K562 (cell line): ENCODE results near the gene SRP72. TPM values are rescaled to one million over a fixed set of nuclear protein-coding genes. Genes with fewer than 3 reads are reported as not detected.

ENCODE experiments used
- ARHGAP35 ChIP-seq: fragments of 450-650 bp; IDR thresholded peaks from 2 replicates; pipeline ENCODE4 v1.6.1; 2018; ENCODE audit not compliant: partially characterized antibody
- BRF1 ChIP-seq: IDR thresholded peaks from 3 replicates; pipeline ENCODE4 v1.6.1; 2011; ENCODE audit warnings: borderline replicate concordance, mild to moderate bottlenecking; ENCODE audit not compliant: insufficient read length; ENCODE audit errors: extremely low read depth
- CBFB ChIP-seq: sonication (generic); formaldehyde crosslinking; IDR thresholded peaks from 2 replicates; pipeline ENCODE4 v1.4.0; 2020; ENCODE audit warnings: mild to moderate bottlenecking, missing genetic modification reagents
- CHD4 ChIP-seq: fragments of 200-600 bp; sonication (generic); IDR thresholded peaks from 3 replicates; pipeline ENCODE4 v1.6.1; 2012; ENCODE audit warnings: low read depth, mild to moderate bottlenecking, mixed read lengths, low read length, inconsistent platforms; ENCODE audit not compliant: insufficient read depth, insufficient replicate concordance, poor library complexity, severe bottlenecking
- ESRRA ChIP-seq: fragments of 450-650 bp; IDR thresholded peaks from 2 replicates; pipeline ENCODE4 v1.6.1; 2014; ENCODE audit warnings: low read depth, mild to moderate bottlenecking, moderate library complexity, borderline replicate concordance
- EZH2 ChIP-seq: IDR thresholded peaks from 2 replicates; pipeline ENCODE4 v1.6.1; 2012; ENCODE audit warnings: low read depth, mild to moderate bottlenecking, inconsistent platforms, low read length, borderline replicate concordance
- FOXA3 ChIP-seq, 2 experiments: fragments of 450-650 bp in 1 of 2; sonication (generic) in 1 of 2; formaldehyde crosslinking; IDR thresholded peaks in 1 of 2; conservative IDR thresholded peaks in 1 of 2; 2 replicates each; pipeline versions ENCODE4 v1.4.0 to v1.8.0; 2020 to 2022; ENCODE audit warnings: mild to moderate bottlenecking in 2 of 2, missing genetic modification reagents in 1 of 2
- FOXK1 ChIP-seq: sonication (generic); formaldehyde crosslinking; IDR thresholded peaks from 2 replicates; pipeline ENCODE4 v1.8.0; 2022; ENCODE audit warnings: missing genetic modification reagents, mild to moderate bottlenecking, borderline replicate concordance
- HDAC1 ChIP-seq, 2 experiments: fragments of 450-650 bp; IDR thresholded peaks; 2 replicates each; pipeline ENCODE4 v1.6.1; 2016 to 2017; ENCODE audit warnings: inconsistent platforms in 1 of 2, mild to moderate bottlenecking in 1 of 2, moderate library complexity in 1 of 2
- KAT2B ChIP-seq: IDR thresholded peaks from one replicate; pipeline ENCODE4 v1.6.1; 2012; ENCODE audit warnings: low read depth, mild to moderate bottlenecking, control low read depth, inconsistent platforms, low read length, moderate library complexity
- MXI1 ChIP-seq: IDR thresholded peaks from 2 replicates; pipeline ENCODE4 v1.6.1; 2011; ENCODE audit warnings: low read depth, mild to moderate bottlenecking, improper control_type of control experiment, low read length
- NFE2 ChIP-seq: IDR thresholded peaks from 2 replicates; pipeline ENCODE4 v1.6.1; 2014; ENCODE audit warnings: antibody characterized with exemption, low read depth
- SMARCE1 ChIP-seq: fragments of 450-650 bp; IDR thresholded peaks from 2 replicates; pipeline ENCODE4 v1.7.1; 2016; ENCODE audit warnings: mild to moderate bottlenecking
- TFAP4 ChIP-seq: sonication (generic); formaldehyde crosslinking; IDR thresholded peaks from 2 replicates; pipeline ENCODE4 v1.8.0; 2022; ENCODE audit warnings: missing genetic modification reagents, mild to moderate bottlenecking, moderate library complexity, borderline replicate concordance
- ZNF175 ChIP-seq: fragments of 200-800 bp; sonication (Bioruptor generic); IDR thresholded peaks from 2 replicates; pipeline ENCODE4 v1.6.1; 2016; ENCODE audit warnings: low read depth, mild to moderate bottlenecking, missing genetic modification characterization, missing compliant biosample characterization
- ZNF551 ChIP-seq: fragments of 250-450 bp; sonication (Bioruptor Pico); IDR thresholded peaks from 2 replicates; pipeline ENCODE4 v1.5.0; 2021; ENCODE audit warnings: mild to moderate bottlenecking, moderate library complexity
- ZNF589 ChIP-seq: fragments of 200-800 bp; sonication (Bioruptor generic); IDR thresholded peaks from 2 replicates; pipeline ENCODE4 v1.6.1; 2016; ENCODE audit warnings: low read depth, missing genetic modification characterization, missing compliant biosample characterization
- ZNF639 ChIP-seq, 2 experiments: fragments of 200-800 bp in 1 of 2; sonication (Bioruptor generic) in 1 of 2; sonication (generic) in 1 of 2; formaldehyde crosslinking in 1 of 2; IDR thresholded peaks in 1 of 2; conservative IDR thresholded peaks in 1 of 2; 2 replicates each; pipeline versions ENCODE4 v1.5.0 to v1.6.1; 2016 to 2020; ENCODE audit warnings: missing compliant biosample characterization in 1 of 2, missing genetic modification characterization in 1 of 2, missing genetic modification reagents in 1 of 2
- ZNF830 ChIP-seq: fragments of 250-450 bp; sonication (Bioruptor Pico); IDR thresholded peaks from 2 replicates; pipeline ENCODE4 v1.5.0; 2021; ENCODE audit warnings: mild to moderate bottlenecking
- polyA plus RNA-seq, 8 experiments: library from polyadenylated mRNA; depleted of rRNA in 4 of 8; stranded (reverse) in 5 of 8; unstranded in 3 of 8; fragments of >200 nt; fragmentation: Nextera tagmentation in 2 of 8; fragmentation: Illumina TruSeq in 1 of 8; extraction: Ambion mirVana in 2 of 8; extraction: Trizol in 1 of 8; gene quantifications; 2 replicates each; pipeline versions ENCODE4 v1.2.1 to v1.2.3, GENCODE V29; 2011 to 2014; ENCODE audit warnings: inconsistent platforms in 1 of 8, missing spikeins in 1 of 8
- total RNA-seq, 7 experiments: library from RNA; depleted of rRNA in 6 of 7; stranded (reverse); fragments of >200 nt in 6 of 7; fragmentation: Illumina TruSeq in 2 of 7; extraction: Trizol in 2 of 7; gene quantifications; 2 replicates each; pipeline versions ENCODE4 v1.2.1 to v1.2.3, GENCODE V29; 2011 to 2021; ENCODE audit warnings: low replicate concordance in 1 of 7
- TF ChIP-seq, protein P1 (sequence below): sonication (generic); formaldehyde crosslinking; IDR thresholded peaks from 2 replicates; pipeline ENCODE4 v1.8.1; 2023; ENCODE audit warnings: mild to moderate bottlenecking, missing genetic modification reagents
- TF ChIP-seq, protein P2 (sequence below): fragments of 250-450 bp; sonication (Bioruptor Pico); IDR thresholded peaks from 2 replicates; pipeline ENCODE4 v1.8.0; 2021; ENCODE audit warnings: mild to moderate bottlenecking, moderate library complexity

Gene SRP72
- total and polyA plus RNA-seq, 9 of the 15 experiments (the other 6 are each of a cell fraction or from before 2014, with no cell fraction given) = 124 to 341 (median 202) TPM

- TF ChIP-seq ZNF639 (CRISPR knock-in tag; conservative IDR thresholded peaks at IDR 0.05 in 1 of 2, IDR thresholded peaks at IDR 0.05 in 1 of 2) (peak in 1 of 2 experiments; percentile 64; a peak in 2 of 4 replicates), ZNF830 (CRISPR knock-in tag) (no peak), FOXK1 (CRISPR knock-in tag) (no peak; the same call in 1 of the 2 replicates), CBFB (CRISPR knock-in tag) (no peak), MXI1 (peak; percentile 63), ZNF551 (CRISPR knock-in tag) (no peak), BRF1 (no peak), HDAC1 (IDR thresholded peaks at IDR 0.05) (no peak), EZH2 (no peak), NFE2 (no peak), ESRRA (peak; percentile 41; the same call in 1 of the 2 replicates), SMARCE1 (no peak), CHD4 (no peak), ARHGAP35 (no peak), TFAP4 (CRISPR knock-in tag) (peak; percentile 53; the same call in 1 of the 2 replicates), ZNF175 (CRISPR knock-in tag) (no peak), KAT2B (no peak), FOXA3 (CRISPR knock-in tag; conservative IDR thresholded peaks at IDR 0.05 in 1 of 2, IDR thresholded peaks at IDR 0.05 in 1 of 2) (0 out of 4 replicates have a peak, but pooled peaks of 1 of the 2 experiments have one; percentile 56), ZNF589 (CRISPR knock-in tag) (no peak)
- TF ChIP-seq, protein P1, sequence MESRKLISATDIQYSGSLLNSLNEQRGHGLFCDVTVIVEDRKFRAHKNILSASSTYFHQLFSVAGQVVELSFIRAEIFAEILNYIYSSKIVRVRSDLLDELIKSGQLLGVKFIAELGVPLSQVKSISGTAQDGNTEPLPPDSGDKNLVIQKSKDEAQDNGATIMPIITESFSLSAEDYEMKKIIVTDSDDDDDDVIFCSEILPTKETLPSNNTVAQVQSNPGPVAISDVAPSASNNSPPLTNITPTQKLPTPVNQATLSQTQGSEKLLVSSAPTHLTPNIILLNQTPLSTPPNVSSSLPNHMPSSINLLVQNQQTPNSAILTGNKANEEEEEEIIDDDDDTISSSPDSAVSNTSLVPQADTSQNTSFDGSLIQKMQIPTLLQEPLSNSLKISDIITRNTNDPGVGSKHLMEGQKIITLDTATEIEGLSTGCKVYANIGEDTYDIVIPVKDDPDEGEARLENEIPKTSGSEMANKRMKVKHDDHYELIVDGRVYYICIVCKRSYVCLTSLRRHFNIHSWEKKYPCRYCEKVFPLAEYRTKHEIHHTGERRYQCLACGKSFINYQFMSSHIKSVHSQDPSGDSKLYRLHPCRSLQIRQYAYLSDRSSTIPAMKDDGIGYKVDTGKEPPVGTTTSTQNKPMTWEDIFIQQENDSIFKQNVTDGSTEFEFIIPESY = peak; percentile 13; the same call in 1 of the 2 replicates
- TF ChIP-seq, protein P2, sequence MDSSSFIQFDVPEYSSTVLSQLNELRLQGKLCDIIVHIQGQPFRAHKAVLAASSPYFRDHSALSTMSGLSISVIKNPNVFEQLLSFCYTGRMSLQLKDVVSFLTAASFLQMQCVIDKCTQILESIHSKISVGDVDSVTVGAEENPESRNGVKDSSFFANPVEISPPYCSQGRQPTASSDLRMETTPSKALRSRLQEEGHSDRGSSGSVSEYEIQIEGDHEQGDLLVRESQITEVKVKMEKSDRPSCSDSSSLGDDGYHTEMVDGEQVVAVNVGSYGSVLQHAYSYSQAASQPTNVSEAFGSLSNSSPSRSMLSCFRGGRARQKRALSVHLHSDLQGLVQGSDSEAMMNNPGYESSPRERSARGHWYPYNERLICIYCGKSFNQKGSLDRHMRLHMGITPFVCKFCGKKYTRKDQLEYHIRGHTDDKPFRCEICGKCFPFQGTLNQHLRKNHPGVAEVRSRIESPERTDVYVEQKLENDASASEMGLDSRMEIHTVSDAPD (CRISPR knock-in tag) = no peak
These were observed at the start of gene SRP72 (continued) for GRCh38 chr4:56467284-56468096.
